GM21528 (cell line): ENCODE results near the gene LTBP2.

Experiments
- ATAC-seq: cut with Tn5 transposase; IDR thresholded peaks from one replicate; pipeline ENCODE4 v1.9.1; 2021; ENCODE audit warnings: mild to moderate bottlenecking, moderate library complexity; ENCODE audit not compliant: unreplicated experiment, low FRiP score

Gene LTBP2

GRCh38 chr14:74575507-74575906 is 36.5 kb downstream of the LTBP2 start:
- no peak for ATAC-seq

- ATAC-seq = no peak
Measured at GRCh38 chr14:74574706-74575105, 37.3 kb downstream of the LTBP2 start.

GRCh38 chr14:74574090-74574433 is 38.0 kb downstream of the LTBP2 start:
- ATAC-seq = no peak

GRCh38 chr14:74573421-74574089 is 38.5 kb downstream of the LTBP2 start:
- no peak for ATAC-seq

GRCh38 chr14:74572726-74573301 is 39.2 kb downstream of the LTBP2 start:
- ATAC-seq = no peak

GRCh38 chr14:74571901-74572725 is 39.9 kb downstream of the LTBP2 start:
- no peak for ATAC-seq

GRCh38 chr14:74571441-74571841 is 40.6 kb downstream of the LTBP2 start:
- ATAC-seq = no peak

- ATAC-seq = no peak
Measured at GRCh38 chr14:74570696-74571095, 41.3 kb downstream of the LTBP2 start.

GRCh38 chr14:74569806-74570591 is 42.0 kb downstream of the LTBP2 start:
- ATAC-seq = no peak

GRCh38 chr14:74569387-74569786 is 42.6 kb downstream of the LTBP2 start:
- no peak for ATAC-seq

GRCh38 chr14:74568911-74569310 is 43.1 kb downstream of the LTBP2 start:
- ATAC-seq = no peak

- ATAC-seq = no peak
Measured at GRCh38 chr14:74568380-74568649, 43.7 kb downstream of the LTBP2 start.

GRCh38 chr14:74567646-74568379 is 44.2 kb downstream of the LTBP2 start:
- no peak for ATAC-seq

- ATAC-seq = no peak
Measured at GRCh38 chr14:74567219-74567618, 44.8 kb downstream of the LTBP2 start.

- no peak for ATAC-seq
Measured at GRCh38 chr14:74566174-74567141, 45.6 kb downstream of the LTBP2 start.

GRCh38 chr14:74563586-74564159 is 48.4 kb downstream of the LTBP2 start:
- no peak for ATAC-seq

GRCh38 chr14:74563233-74563585 is 48.8 kb downstream of the LTBP2 start:
- no peak for ATAC-seq

GRCh38 chr14:74562515-74563232 is 49.4 kb downstream of the LTBP2 start:
- ATAC-seq = no peak

GRCh38 chr14:74558655-74559054 is 53.4 kb downstream of the LTBP2 start:
- no peak for ATAC-seq
